ENCODE results near the gene PRKCE. TPM values are rescaled to one million over a fixed set of nuclear protein-coding genes. Genes with fewer than 3 reads are reported as not detected.

PRKCE gene
- polyA plus RNA-seq, 3 donors: 8.3 to 9.1 (median 8.8) TPM

DNA sequence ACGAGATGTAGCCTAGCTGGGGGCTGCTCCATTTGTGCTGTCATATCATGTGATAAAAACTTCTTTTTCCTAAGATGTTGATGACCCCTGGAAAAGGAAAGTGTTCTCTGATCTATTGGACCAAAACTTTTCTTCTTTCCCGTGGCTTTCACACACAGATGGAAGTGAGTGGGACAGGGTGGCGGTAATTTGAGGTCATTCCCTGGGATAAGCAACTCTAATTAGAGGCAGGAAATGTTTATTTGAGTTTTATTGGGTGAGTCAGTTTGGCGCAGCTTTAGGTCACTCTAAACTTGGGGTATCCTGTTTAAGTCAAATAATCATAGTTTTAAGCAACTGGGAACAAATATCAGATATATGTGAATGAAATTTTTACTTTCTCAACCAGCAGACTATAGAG is 424.8 kb downstream of the PRKCE start:
- no peak for DNase-seq (ENCODE audit: extremely low read depth in 1 of 11, low read depth in 9 of 11, low spot score in 4 of 11)

DNA sequence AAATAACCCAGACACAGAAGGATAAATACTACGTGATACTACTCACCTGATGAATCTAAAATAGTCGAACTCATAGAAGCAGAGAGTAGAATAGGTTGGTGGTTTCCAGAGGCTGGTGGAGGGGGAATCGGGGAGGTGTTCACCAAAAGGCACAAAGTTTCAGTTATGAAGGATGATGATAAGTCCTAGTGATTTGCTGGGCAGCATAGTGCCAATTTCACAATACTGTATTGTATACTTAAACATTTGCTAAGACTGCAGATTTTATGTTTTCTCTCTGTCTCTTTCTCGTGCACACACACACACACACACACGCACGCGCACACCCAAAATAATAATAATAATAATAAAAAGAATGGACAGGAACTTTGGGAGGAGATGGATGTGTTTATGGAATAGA is 425.4 kb downstream of the PRKCE start:
- no peak for DNase-seq (ENCODE audit: extremely low read depth in 1 of 11, low read depth in 9 of 11, low spot score in 4 of 11)

- DNase-seq (ENCODE audit: extremely low read depth in 1 of 11, low read depth in 9 of 11, low spot score in 4 of 11): no peak
Observed at GRCh38 chr2:46077522-46078107, 426.1 kb downstream of the PRKCE start.

GRCh38 chr2:46079985-46080560 is 428.6 kb downstream of the PRKCE start:
- DNase-seq (ENCODE audit: extremely low read depth in 1 of 11, low read depth in 9 of 11, low spot score in 4 of 11): no peak

GRCh38 chr2:46082531-46083485 is 431.3 kb downstream of the PRKCE start:
- no peak for DNase-seq (ENCODE audit: extremely low read depth in 1 of 11, low read depth in 9 of 11, low spot score in 4 of 11)

- DNase-seq (ENCODE audit: extremely low read depth in 1 of 11, low read depth in 9 of 11, low spot score in 4 of 11): no peak
Observed at GRCh38 chr2:46086578-46087070, 435.1 kb downstream of the PRKCE start.

GRCh38 chr2:46087492-46087891 is 436.0 kb downstream of the PRKCE start:
- DNase-seq (ENCODE audit: extremely low read depth in 1 of 11, low read depth in 9 of 11, low spot score in 4 of 11): no peak

- no peak for DNase-seq (ENCODE audit: extremely low read depth in 1 of 11, low read depth in 9 of 11, low spot score in 4 of 11)
Observed at GRCh38 chr2:46091004-46091403, 439.5 kb downstream of the PRKCE start.

DNA sequence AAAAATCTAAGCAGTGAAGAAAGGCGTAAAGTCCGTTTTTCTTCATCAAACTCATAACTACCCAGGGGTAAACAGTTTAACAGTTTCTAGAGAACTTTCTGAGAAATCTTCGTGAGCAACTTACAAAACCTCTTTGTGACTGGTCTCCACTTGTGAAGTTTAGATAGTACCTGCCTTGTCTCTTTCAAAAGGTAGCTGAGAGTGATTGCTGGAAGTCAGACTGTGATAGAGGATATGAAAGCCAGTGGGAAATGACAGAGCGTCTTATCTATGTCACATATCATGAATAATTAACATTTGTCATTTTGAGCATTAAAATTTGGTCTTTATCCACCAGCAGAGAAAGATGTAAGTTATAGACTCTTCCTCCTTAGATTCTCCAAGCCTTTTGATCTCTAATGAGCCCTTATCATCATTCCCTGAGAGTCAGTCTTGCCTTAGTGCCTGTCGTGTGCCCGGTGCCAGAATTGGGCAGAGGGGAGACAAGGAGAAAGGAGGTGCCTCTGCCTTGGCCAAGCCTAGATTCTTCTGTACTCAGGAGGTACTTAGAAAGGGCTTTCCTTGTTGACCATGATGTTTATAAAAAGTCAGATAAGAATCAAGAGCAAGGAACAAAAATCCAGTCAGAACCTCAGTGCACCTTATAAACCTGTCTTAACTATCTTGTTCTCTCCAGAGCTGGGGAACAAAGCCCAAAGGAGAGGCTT is 440.6 kb downstream of the PRKCE start:
- no peak for DNase-seq (ENCODE audit: extremely low read depth in 1 of 11, low read depth in 9 of 11, low spot score in 4 of 11)

GRCh38 chr2:46094689-46095088 is 443.2 kb downstream of the PRKCE start:
- DNase-seq (ENCODE audit: extremely low read depth in 1 of 11, low read depth in 9 of 11, low spot score in 4 of 11): no peak

- no peak for DNase-seq (ENCODE audit: extremely low read depth in 1 of 11, low read depth in 9 of 11, low spot score in 4 of 11)
Observed at GRCh38 chr2:46095830-46096229, 444.4 kb downstream of the PRKCE start.

DNA sequence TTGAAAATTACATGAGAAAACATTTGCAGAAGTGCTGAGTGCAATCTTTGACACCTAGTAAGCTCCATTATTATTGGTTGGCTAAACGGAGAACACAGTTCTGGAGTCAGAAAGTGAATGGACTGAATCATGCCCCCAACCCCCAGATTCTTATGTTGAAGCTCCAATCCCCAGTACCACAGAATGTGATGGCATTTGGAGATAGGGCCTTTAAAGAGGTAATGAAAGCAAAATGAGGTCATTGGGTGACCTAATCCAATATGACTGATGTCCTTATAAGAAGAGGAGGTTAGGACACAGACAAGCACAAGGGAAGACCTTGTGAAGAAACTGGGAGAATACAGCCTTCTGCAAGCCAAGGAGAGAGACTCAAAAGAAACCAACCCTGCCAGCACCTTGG is 444.8 kb downstream of the PRKCE start:
- DNase-seq (ENCODE audit: extremely low read depth in 1 of 11, low read depth in 9 of 11, low spot score in 4 of 11): no peak

DNA sequence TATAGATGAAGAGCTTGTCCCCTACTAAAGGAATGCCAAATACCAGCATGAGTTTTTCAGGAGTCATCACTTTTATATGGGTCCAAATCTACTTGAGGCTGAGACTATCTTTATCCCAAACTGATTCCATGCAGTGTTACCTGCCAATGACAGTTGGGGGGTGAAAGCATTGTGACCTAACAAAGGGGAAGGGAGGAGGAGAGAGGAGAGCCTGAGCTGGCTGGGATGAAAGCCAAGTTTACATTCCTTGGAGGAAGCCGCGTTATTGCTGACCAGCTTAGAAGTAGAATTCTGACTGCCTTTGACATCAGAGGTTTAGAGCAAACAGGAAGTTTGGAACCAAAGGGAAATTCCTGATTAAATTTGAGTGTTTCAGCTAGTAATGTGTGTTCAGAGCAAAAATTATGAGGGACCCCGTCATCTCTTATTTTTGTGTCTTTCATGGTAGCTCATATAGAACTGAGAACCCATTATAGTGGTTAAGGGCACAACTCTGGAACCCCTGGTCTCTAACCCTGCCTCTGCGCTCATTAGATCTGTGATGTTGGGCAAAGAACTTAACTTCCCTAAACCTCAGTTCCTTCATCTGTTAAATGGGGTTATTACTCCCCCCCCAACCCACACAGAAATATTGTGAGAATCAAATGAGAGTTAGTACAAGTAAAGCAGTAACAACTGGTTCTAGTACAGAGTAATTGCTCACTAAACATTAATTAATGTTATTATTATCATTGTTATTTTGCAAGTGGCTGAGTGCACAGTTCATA is 446.4 kb downstream of the PRKCE start:
- DNase-seq (ENCODE audit: extremely low read depth in 1 of 11, low read depth in 9 of 11, low spot score in 4 of 11): peak; percentile 70 to 95 (median 81)

- DNase-seq (ENCODE audit: extremely low read depth in 1 of 11, low read depth in 9 of 11, low spot score in 4 of 11): no peak
Observed at GRCh38 chr2:46098621-46099062, 447.2 kb downstream of the PRKCE start.

- DNase-seq (ENCODE audit: extremely low read depth in 1 of 11, low read depth in 9 of 11, low spot score in 4 of 11): no peak
Observed at GRCh38 chr2:46101557-46102220, 450.2 kb downstream of the PRKCE start.

DNA sequence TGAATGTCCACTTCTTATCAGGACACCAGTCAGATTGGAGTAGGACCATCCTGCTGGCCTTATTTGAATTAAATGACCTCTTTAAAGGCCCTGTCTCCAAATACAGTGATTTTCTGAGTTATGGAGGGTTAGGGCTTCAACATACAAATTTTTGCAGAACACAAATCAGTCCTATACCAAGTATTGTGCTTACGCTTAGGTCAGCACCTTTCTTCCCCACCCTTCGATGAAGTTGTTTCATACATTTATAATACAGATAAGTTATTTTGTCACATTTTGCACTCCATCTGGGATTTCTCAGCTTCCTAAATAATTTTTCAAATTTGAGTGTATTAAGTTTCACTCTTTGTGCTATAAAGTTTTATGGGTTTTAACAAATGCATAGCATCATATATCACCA is 455.2 kb downstream of the PRKCE start:
- no peak for DNase-seq (ENCODE audit: extremely low read depth in 1 of 11, low read depth in 9 of 11, low spot score in 4 of 11)

- DNase-seq (ENCODE audit: extremely low read depth in 1 of 11, low read depth in 9 of 11, low spot score in 4 of 11): no peak
Observed at GRCh38 chr2:46114996-46115395, 463.5 kb downstream of the PRKCE start.

GRCh38 chr2:46116150-46116549 is 464.7 kb downstream of the PRKCE start:
- no peak for DNase-seq (ENCODE audit: extremely low read depth in 1 of 11, low read depth in 9 of 11, low spot score in 4 of 11)

Measured in renal cortex interstitium (tissue), 11 donors.